Activated CD8-positive, alpha-beta T cell treated with anti-CD3 and anti-CD28 coated beads for 36 hours (primary cell): ENCODE results near the gene RABGAP1L. TPM values are rescaled to one million over a fixed set of nuclear protein-coding genes. Genes with fewer than 3 reads are reported as not detected.

Experiments
- ATAC-seq: fragments of 200-7000 bp; cut with Tn5 transposase; one replicate; pipeline ENCODE4 v1.10.0; 2021; ENCODE audit warnings: mild to moderate bottlenecking, moderate library complexity
- CTCF ChIA-PET: fragments of 350-600 bp; sonication (Branson Sonifier 250); formaldehyde crosslinking; loops from one replicate; lab custom pipeline; 2021; ENCODE audit warnings: antibody characterized with exemption; lab: Charles Lee
- POLR2A ChIA-PET: fragments of 350-600 bp; sonication (Branson Sonifier 250); formaldehyde crosslinking; loops from one replicate; lab custom pipeline; 2021; ENCODE audit warnings: antibody characterized with exemption; lab: Charles Lee
- DNase-seq: peaks from one replicate; pipeline ENCODE4 v3.0.0-alpha.2; 2020
- H3K27ac Mint-ChIP-seq: one replicate; pipeline ENCODE4 v1.8.0; 2021; ENCODE audit warnings: mild to moderate bottlenecking, mixed read lengths
- H3K27me3 Mint-ChIP-seq: one replicate; pipeline ENCODE4 v1.8.0; 2021; ENCODE audit warnings: mixed read lengths
- H3K36me3 Mint-ChIP-seq: one replicate; pipeline ENCODE4 v1.8.0; 2021; ENCODE audit warnings: low read depth, mixed read lengths
- H3K4me1 Mint-ChIP-seq: one replicate; pipeline ENCODE4 v1.8.0; 2021; ENCODE audit warnings: low read depth, mixed read lengths
- H3K4me3 Mint-ChIP-seq: one replicate; pipeline ENCODE4 v1.8.0; 2021; ENCODE audit warnings: mild to moderate bottlenecking, moderate library complexity, mixed read lengths
- H3K9me3 Mint-ChIP-seq: one replicate; pipeline ENCODE4 v1.8.0; 2021; ENCODE audit warnings: mixed read lengths
- CTCF ChIP-seq: fragments of 200-600 bp; IDR thresholded peaks from one replicate; pipeline ENCODE4 v1.8.0; 2022; ENCODE audit warnings: antibody characterized with exemption, mild to moderate bottlenecking
- intact Hi-C: fragments of 100-400 bp; cut with micrococcal nuclease; formaldehyde crosslinking; loops from one replicate; pipeline ENCODE4 v1.10.0; 2022
- total RNA-seq, 2 experiments: library from RNA; stranded (reverse); gene quantifications; one replicate each; pipeline ENCODE4 v1.2.3, GENCODE V29; 2021

Gene RABGAP1L
- total RNA-seq, 2 experiments from 2014 or later: 26.9 to 29.4 TPM

GRCh38 chr1:174131032-174131638 is 28.2 kb upstream of the RABGAP1L start:
- H3K4me3 Mint-ChIP-seq: no peak overlapping the region
- no peak for TF ChIP-seq CTCF
- H3K9me3 Mint-ChIP-seq: peaks cover 12% of the 10 kb centered on the region
- H3K27ac Mint-ChIP-seq: no peak overlapping the region
- no peaks in the 10 kb centered on the region for H3K27me3 Mint-ChIP-seq
- H3K4me1 Mint-ChIP-seq: no peaks in the 10 kb centered on the region
- intact Hi-C loops: no loop called here
- CTCF ChIA-PET: no interaction called here
- ATAC-seq (no peak), DNase-seq (no peak)
- H3K36me3 Mint-ChIP-seq: no peaks in the 10 kb centered on the region
- POLR2A ChIA-PET: no interaction called here

GRCh38 chr1:174134003-174134659 is 25.2 kb upstream of the RABGAP1L start:
- intact Hi-C loops: no loop called here
- no peak for ATAC-seq
- H3K27ac Mint-ChIP-seq: no peak overlapping the region
- no peaks in the 10 kb centered on the region for H3K4me1 Mint-ChIP-seq
- H3K9me3 Mint-ChIP-seq: peaks cover 6% of the 10 kb centered on the region
- no peak for TF ChIP-seq CTCF
- no peak for DNase-seq
- H3K36me3 Mint-ChIP-seq: no peaks in the 10 kb centered on the region
- H3K4me3 Mint-ChIP-seq: no peak overlapping the region
- POLR2A ChIA-PET: no interaction called here
- CTCF ChIA-PET: interaction anchor here (0.6 kb wide), 1 partner anchor 24 kb away, joined by 3 read pairs; no protein-coding TSS in a partner anchor
- no peaks in the 10 kb centered on the region for H3K27me3 Mint-ChIP-seq

GRCh38 chr1:174135211-174135610 is 24.1 kb upstream of the RABGAP1L start:
- Mint-ChIP-seq H3K27ac (no peak overlapping the region), H3K27me3 (no peaks in the 10 kb centered on the region), H3K9me3 (peaks cover 4% of the 10 kb centered on the region), H3K4me3 (no peak overlapping the region), H3K36me3 (no peaks in the 10 kb centered on the region), H3K4me1 (no peaks in the 10 kb centered on the region)
- ChIA-PET POLR2A (no interaction called here), CTCF (interaction anchor here (1.5 kb wide), 1 partner anchor 20 kb away, joined by 4 read pairs; no protein-coding TSS in a partner anchor)
- DNase-seq: no peak
- intact Hi-C loops: no loop called here
- no peak for ATAC-seq
- TF ChIP-seq CTCF: no peak

GRCh38 chr1:174136714-174137113 is 22.6 kb upstream of the RABGAP1L start:
- no peaks in the 10 kb centered on the region for H3K9me3 Mint-ChIP-seq
- intact Hi-C loops: no loop called here

More at GRCh38 chr1:174136714-174137113, 22.6 kb upstream of the RABGAP1L start:
- ChIA-PET POLR2A (no interaction called here), CTCF (interaction anchor here (1.5 kb wide), 1 partner anchor 21 kb away, joined by 5 read pairs; no protein-coding TSS in a partner anchor)
- Mint-ChIP-seq H3K36me3 (no peaks in the 10 kb centered on the region), H3K27me3 (peaks cover 3% of the 10 kb centered on the region), H3K4me1 (no peaks in the 10 kb centered on the region), H3K4me3 (no peak overlapping the region), H3K27ac (no peak overlapping the region)
- DNase-seq (no peak), ATAC-seq (no peak)
- TF ChIP-seq CTCF: no peak
